CD8-positive, alpha-beta memory T cell (primary cell): ENCODE results near the gene NPAS2. TPM values are rescaled to one million over a fixed set of nuclear protein-coding genes. Genes with fewer than 3 reads are reported as not detected.

Source experiments
- CTCF ChIA-PET: fragments of 350-600 bp; sonication (Branson Sonifier 250); formaldehyde crosslinking; loops from one replicate; lab custom pipeline; 2021; ENCODE audit warnings: antibody characterized with exemption; lab: Charles Lee
- POLR2A ChIA-PET: fragments of 350-600 bp; sonication (Branson Sonifier 250); formaldehyde crosslinking; loops from one replicate; lab custom pipeline; 2021; ENCODE audit warnings: antibody characterized with exemption; lab: Charles Lee
- DNase-seq, 5 donors: peaks; one replicate each; pipeline versions ENCODE4 v3.0.0 to v3.0.0-alpha.2; 2020 to 2022; ENCODE audit warnings: mixed read lengths in 1 of 5
- H3K27ac ChIP-seq: one replicate; pipeline ENCODE4 v1.7.0; 2013; ENCODE audit warnings: low read depth, mild to moderate bottlenecking, low read length, moderate library complexity
- H3K27me3 ChIP-seq: 2 replicates; pipeline ENCODE4 v1.7.0; 2013; ENCODE audit warnings: low read length, mild to moderate bottlenecking; ENCODE audit not compliant: insufficient read depth, poor library complexity, severe bottlenecking
- H3K36me3 ChIP-seq: 2 replicates; pipeline ENCODE4 v1.7.0; 2013; ENCODE audit warnings: mild to moderate bottlenecking, low read length, moderate library complexity; ENCODE audit not compliant: insufficient read depth
- H3K4me1 ChIP-seq: 2 replicates; pipeline ENCODE4 v1.7.0; 2013; ENCODE audit warnings: mild to moderate bottlenecking, low read length, moderate library complexity; ENCODE audit not compliant: insufficient read depth
- H3K4me3 ChIP-seq: 2 replicates; pipeline ENCODE4 v1.7.0; 2013; ENCODE audit warnings: mild to moderate bottlenecking, low read length
- H3K9me3 ChIP-seq: 2 replicates; pipeline ENCODE4 v1.7.0; 2013; ENCODE audit warnings: mild to moderate bottlenecking, low read length
- H3K27ac Mint-ChIP-seq, 8 donors: one replicate each; pipeline ENCODE4 v1.8.0; 2020 to 2021; ENCODE audit warnings: mixed read lengths in 8 of 8, mild to moderate bottlenecking in 6 of 8, inconsistent platforms in 3 of 8, moderate library complexity in 3 of 8
- H3K27me3 Mint-ChIP-seq, 2 donors: one replicate each; pipeline ENCODE4 v1.8.0; 2020 to 2021; ENCODE audit warnings: mixed read lengths in 2 of 2, mild to moderate bottlenecking in 1 of 2, moderate library complexity in 1 of 2
- H3K36me3 Mint-ChIP-seq, 3 donors: one replicate each; pipeline ENCODE4 v1.8.0; 2020 to 2021; ENCODE audit warnings: mixed read lengths in 3 of 3, inconsistent platforms in 1 of 3, mild to moderate bottlenecking in 1 of 3
- H3K4me1 Mint-ChIP-seq, 3 donors: one replicate each; pipeline ENCODE4 v1.8.0; 2020 to 2021; ENCODE audit warnings: mixed read lengths in 3 of 3, inconsistent platforms in 1 of 3, mild to moderate bottlenecking in 1 of 3
- H3K4me3 Mint-ChIP-seq, 7 donors: one replicate each; pipeline ENCODE4 v1.8.0; 2020 to 2021; ENCODE audit warnings: mixed read lengths in 7 of 7, mild to moderate bottlenecking in 6 of 7, moderate library complexity in 4 of 7, inconsistent platforms in 2 of 7
- H3K9me3 Mint-ChIP-seq, 5 donors: one replicate each; pipeline ENCODE4 v1.8.0; 2020 to 2022; ENCODE audit warnings: mixed read lengths in 5 of 5, mild to moderate bottlenecking in 3 of 5, moderate library complexity in 2 of 5, inconsistent platforms in 1 of 5
- polyA plus RNA-seq: library from polyadenylated mRNA; unstranded; fragments of 300-500 nt; fragmentation: Illumina TruSeq; gene quantifications from one replicate; pipeline ENCODE4 v1.2.3, GENCODE V29; 2021
- total RNA-seq, 2 experiments: library from RNA; stranded (reverse); gene quantifications; one replicate each; pipeline ENCODE4 v1.2.3, GENCODE V29; 2021

Gene NPAS2
- total and polyA plus RNA-seq, 3 experiments from 2014 or later = 0.75 to 1.8 (median 1.1) TPM

DNA sequence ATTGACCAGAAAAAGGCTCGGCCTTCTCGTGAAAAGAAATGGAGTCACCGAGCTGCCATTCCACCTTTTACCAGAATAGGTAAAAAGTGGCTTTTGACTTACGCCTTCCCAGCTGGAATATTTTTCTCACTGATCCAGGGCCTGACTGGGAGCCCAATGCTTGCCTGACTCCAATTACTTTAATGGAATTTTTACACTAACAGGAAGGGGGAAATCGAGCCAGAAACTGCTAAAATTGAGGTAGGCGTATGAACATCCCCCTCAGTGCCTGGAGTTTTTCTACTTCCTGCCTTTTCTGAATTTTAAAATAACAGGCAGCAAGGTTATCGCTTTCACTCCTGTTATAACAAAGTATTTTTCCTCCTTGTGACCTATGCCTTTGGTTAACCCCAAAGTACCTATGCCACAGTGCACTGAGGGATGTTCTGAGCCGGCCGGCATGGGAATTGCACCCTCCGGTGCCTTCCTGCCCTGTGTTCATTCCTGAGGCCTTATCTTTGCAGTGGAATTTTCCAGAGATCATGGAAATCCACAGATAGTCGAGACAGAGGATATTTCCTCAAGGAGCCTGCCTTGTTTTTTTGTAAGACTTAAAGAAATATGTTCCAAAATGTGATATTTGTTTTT, 163.9 kb downstream of the NPAS2 start:
- H3K4me1 ChIP-seq = no peaks in the 10 kb centered on the region
- POLR2A ChIA-PET = no interaction called here
- Mint-ChIP-seq H3K27me3 (no peaks in the 10 kb centered on the region), H3K36me3 (peaks cover 0 to 2% (median 0%) of the 10 kb centered on the region in 3 donors), H3K4me3 (no peak overlapping the region), H3K4me1 (peaks cover 0 to 3% (median 2%) of the 10 kb centered on the region in 3 donors), H3K27ac (peak overlapping the region in 1 of 8 donors; percentile 51), H3K9me3 (no peaks in the 10 kb centered on the region)
- no peaks in the 10 kb centered on the region for H3K36me3 ChIP-seq
- no peaks in the 10 kb centered on the region for H3K27me3 ChIP-seq
- no peaks in the 10 kb centered on the region for H3K9me3 ChIP-seq
- H3K4me3 ChIP-seq = no peak overlapping the region
- no peak for DNase-seq
- no peak overlapping the region for H3K27ac ChIP-seq
- CTCF ChIA-PET = interaction anchor here (2.1 kb wide), 2 partner anchors 374 to 376 kb away, joined by 8 to 13 read pairs; no protein-coding TSS in a partner anchor

DNA sequence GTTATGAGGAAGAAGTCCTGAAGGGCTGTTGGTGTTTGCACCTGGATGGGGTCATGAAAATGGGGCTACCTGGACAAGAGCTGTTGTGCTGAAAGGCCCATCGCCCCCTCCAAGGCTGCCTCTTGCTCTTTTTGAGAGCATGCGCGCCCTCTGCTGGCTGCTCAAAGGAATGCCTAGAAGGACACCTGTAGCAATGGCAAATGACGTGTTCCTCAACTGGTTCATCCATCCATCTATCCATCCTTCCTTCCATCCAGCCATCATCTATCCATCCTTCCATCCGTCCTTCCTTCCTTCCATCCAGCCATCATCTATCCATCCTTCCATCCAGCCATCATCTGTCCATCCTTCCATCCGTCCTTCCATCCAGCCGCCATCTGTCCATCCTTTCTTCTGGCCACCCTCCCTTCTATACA, 165.0 kb downstream of the NPAS2 start:
- Histone ChIP-seq H3K4me1 (no peaks in the 10 kb centered on the region), H3K4me3 (no peak overlapping the region), H3K27me3 (no peaks in the 10 kb centered on the region), H3K36me3 (no peaks in the 10 kb centered on the region), H3K27ac (no peak overlapping the region), H3K9me3 (no peaks in the 10 kb centered on the region)
- peaks cover 0 to 2% (median 0%) of the 10 kb centered on the region in 3 donors for H3K36me3 Mint-ChIP-seq
- POLR2A ChIA-PET = no interaction called here
- peak overlapping the region in 2 of 8 donors; percentile 5 to 35 for H3K27ac Mint-ChIP-seq
- CTCF ChIA-PET = interaction anchor here (0.7 to 8.0 kb wide), 5 partner anchors 8 to 391 kb away, joined by 3 to 106 read pairs (median 3); no protein-coding TSS in a partner anchor
- peaks cover 0 to 3% (median 2%) of the 10 kb centered on the region in 3 donors for H3K4me1 Mint-ChIP-seq
- H3K9me3 Mint-ChIP-seq = no peaks in the 10 kb centered on the region
- peak overlapping the region in 1 of 7 donors; percentile 34 for H3K4me3 Mint-ChIP-seq
- DNase-seq = peak; percentile 57 to 84 (median 67)
- H3K27me3 Mint-ChIP-seq = no peaks in the 10 kb centered on the region

DNA sequence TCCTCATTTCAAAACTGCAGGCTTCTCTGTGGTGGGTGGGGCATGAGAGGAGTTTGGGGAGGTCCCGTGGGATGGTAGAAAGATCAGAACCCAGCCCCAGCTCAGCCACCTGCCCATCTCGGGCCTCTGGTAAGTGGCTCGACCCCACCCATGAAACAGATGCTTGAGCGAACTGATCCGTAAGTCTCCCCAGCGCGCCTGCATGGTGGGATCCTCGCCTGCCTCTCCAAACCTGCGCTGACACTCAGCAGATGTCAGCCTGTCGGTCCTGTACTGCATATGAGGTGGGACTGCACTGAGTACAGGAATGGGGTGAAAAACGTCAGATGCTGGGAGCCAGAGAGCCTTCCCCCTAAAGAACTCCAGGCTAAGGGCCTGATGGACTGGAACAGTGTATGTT, 166.2 kb downstream of the NPAS2 start:
- POLR2A ChIA-PET = no interaction called here

DNA sequence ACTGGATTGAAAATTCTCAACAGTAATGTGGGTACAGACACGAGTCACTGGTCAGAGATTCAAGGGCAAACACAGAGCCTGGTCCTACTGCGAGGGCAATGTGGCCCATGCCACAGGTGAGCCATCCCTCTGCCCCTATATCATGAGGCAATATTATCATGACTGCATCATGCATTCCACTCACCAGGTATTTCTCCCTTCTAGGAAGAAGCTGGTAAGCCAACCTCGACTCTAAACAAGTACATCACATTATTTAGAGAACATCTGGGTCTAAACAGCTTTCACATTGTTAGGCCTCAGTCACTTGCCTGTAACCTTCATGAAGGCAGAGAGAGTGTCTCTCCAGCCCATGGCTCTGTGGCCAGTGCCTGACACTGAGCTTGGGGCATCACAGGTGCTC, 167.6 kb downstream of the NPAS2 start:
- H3K4me1 Mint-ChIP-seq = peaks cover 0 to 3% (median 2%) of the 10 kb centered on the region in 3 donors
- Histone ChIP-seq H3K4me3 (no peak overlapping the region), H3K27ac (no peak overlapping the region), H3K9me3 (no peaks in the 10 kb centered on the region), H3K27me3 (no peaks in the 10 kb centered on the region), H3K36me3 (no peaks in the 10 kb centered on the region), H3K4me1 (no peaks in the 10 kb centered on the region)
- ChIA-PET CTCF (interaction anchor here (0.7 to 8.0 kb wide), 3 partner anchors 10 to 380 kb away, joined by 3 to 106 read pairs (median 5); partner anchors contain the start of gene RPL31), POLR2A (no interaction called here)
- H3K27me3 Mint-ChIP-seq = no peaks in the 10 kb centered on the region
- no peak overlapping the region for H3K4me3 Mint-ChIP-seq
- no peaks in the 10 kb centered on the region for H3K9me3 Mint-ChIP-seq
- no peaks in the 10 kb centered on the region for H3K36me3 Mint-ChIP-seq
- H3K27ac Mint-ChIP-seq = no peak overlapping the region
- no peak for DNase-seq

More for the DNA sequence above, 166.2 kb downstream of the NPAS2 start:
- CTCF ChIA-PET = interaction anchor here (0.5 to 8.0 kb wide), 3 partner anchors 379 to 415 kb away, joined by 3 to 106 read pairs (median 10); no protein-coding TSS in a partner anchor
- H3K36me3 Mint-ChIP-seq = peaks cover 0 to under 1% (median 0%) of the 10 kb centered on the region in 3 donors
- H3K27ac Mint-ChIP-seq = no peak overlapping the region
- Histone ChIP-seq H3K4me1 (no peaks in the 10 kb centered on the region), H3K9me3 (no peaks in the 10 kb centered on the region), H3K27ac (no peak overlapping the region), H3K27me3 (no peaks in the 10 kb centered on the region), H3K36me3 (no peaks in the 10 kb centered on the region), H3K4me3 (no peak overlapping the region)
- H3K4me1 Mint-ChIP-seq = peaks cover 0 to 3% (median 2%) of the 10 kb centered on the region in 3 donors
- DNase-seq = no peak
- no peaks in the 10 kb centered on the region for H3K9me3 Mint-ChIP-seq
- no peaks in the 10 kb centered on the region for H3K27me3 Mint-ChIP-seq
- H3K4me3 Mint-ChIP-seq = no peak overlapping the region

DNA sequence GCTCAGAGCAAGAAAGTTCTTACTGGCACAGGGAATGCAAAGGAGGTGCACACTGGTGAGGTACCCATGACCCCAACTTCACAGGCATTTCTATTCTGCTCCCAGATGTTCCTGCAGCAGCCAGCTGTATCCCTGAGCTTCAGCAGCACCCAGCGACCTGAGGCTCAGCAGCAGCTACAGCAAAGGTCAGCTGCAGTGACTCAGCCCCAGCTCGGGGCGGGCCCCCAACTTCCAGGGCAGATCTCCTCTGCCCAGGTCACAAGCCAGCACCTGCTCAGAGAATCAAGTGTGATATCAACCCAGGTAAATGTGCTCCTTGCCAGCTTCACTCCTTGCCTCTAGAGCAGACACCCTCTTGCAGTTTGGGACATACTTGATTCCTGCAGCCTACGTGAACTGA, 168.0 kb downstream of the NPAS2 start:
- no peak overlapping the region for H3K4me3 ChIP-seq
- no peaks in the 10 kb centered on the region for H3K27me3 ChIP-seq
- Mint-ChIP-seq H3K4me3 (no peak overlapping the region), H3K27ac (no peak overlapping the region), H3K9me3 (no peaks in the 10 kb centered on the region), H3K4me1 (peaks cover 0 to 3% (median 2%) of the 10 kb centered on the region in 3 donors), H3K36me3 (no peaks in the 10 kb centered on the region), H3K27me3 (no peaks in the 10 kb centered on the region)
- H3K36me3 ChIP-seq = no peaks in the 10 kb centered on the region
- H3K27ac ChIP-seq = no peak overlapping the region
- CTCF ChIA-PET = interaction anchor here (1.7 to 8.0 kb wide), 2 partner anchors 14 to 381 kb away, joined by 5 to 106 read pairs; partner anchors contain the start of gene RPL31
- no peaks in the 10 kb centered on the region for H3K9me3 ChIP-seq
- H3K4me1 ChIP-seq = no peaks in the 10 kb centered on the region
- no peak for DNase-seq
- POLR2A ChIA-PET = no interaction called here

DNA sequence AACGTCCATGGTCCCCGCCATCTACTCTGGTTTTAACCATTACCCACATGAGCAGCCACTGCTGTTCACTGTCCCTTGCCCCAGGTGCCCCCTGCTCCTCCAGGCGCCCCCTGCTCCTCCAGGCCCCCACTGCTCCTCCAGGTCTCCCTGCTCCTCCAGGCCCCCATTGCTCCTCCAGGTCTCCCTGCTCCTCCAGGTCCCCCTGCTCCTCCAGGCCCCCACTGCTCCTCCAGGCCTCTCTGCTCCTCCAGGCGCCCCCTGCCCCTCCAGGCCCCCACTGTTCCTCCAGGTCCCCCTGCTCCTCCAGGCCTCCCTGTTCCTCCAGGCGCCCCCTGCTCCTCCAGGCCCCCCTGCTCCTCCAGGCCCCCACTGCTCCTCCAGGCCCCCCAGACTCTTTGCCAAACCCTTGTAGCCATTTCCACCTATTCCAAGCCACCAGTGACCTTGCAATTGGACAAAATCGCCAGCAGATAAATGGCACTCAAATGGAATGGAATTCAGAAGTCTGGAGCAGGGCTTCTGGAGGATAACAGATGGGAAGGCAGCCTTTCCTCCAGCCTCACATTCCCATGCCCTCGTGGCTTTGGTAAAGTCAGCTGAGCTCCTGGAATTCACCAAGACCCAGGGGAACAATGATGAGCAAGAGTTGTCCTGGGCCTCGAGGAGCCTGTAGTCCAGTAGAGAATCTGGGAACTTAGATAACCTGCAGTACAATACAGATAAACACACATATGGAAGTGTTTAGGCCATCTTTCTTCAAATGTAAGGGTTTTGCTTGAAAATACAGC, 168.9 kb downstream of the NPAS2 start:
- no peaks in the 10 kb centered on the region for H3K36me3 Mint-ChIP-seq
- no peaks in the 10 kb centered on the region for H3K27me3 Mint-ChIP-seq
- Histone ChIP-seq H3K4me3 (no peak overlapping the region), H3K36me3 (no peaks in the 10 kb centered on the region), H3K9me3 (no peaks in the 10 kb centered on the region), H3K27me3 (no peaks in the 10 kb centered on the region), H3K27ac (no peak overlapping the region), H3K4me1 (no peaks in the 10 kb centered on the region)
- H3K27ac Mint-ChIP-seq = no peak overlapping the region
- ChIA-PET POLR2A (no interaction called here), CTCF (interaction anchor here (0.7 to 8.0 kb wide), 2 partner anchors 382 to 399 kb away, joined by 3 to 106 read pairs; no protein-coding TSS in a partner anchor)
- no peak overlapping the region for H3K4me3 Mint-ChIP-seq
- no peak for DNase-seq
- no peaks in the 10 kb centered on the region for H3K9me3 Mint-ChIP-seq
- peaks cover 0 to 3% (median 2%) of the 10 kb centered on the region in 3 donors for H3K4me1 Mint-ChIP-seq

DNA sequence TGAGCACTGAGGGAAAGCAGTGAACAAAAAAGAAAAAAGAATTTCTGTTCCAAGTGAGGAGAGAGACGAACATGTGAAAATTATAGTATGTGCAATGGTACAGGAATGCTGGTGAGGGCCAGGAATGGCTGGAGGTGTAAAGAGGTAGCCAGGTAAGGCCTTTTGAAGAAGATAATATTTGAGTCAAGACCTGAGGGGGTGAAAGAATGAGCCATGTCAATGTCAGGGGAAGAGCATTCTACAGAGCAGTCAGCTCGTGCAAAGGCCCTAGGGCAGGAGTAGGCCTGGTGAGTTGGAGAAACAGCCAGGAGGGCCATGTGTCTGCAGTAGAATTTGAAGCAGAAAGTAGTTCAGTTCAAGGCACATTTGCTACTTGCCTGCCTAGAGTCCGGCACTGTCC, 169.7 kb downstream of the NPAS2 start:
- Histone ChIP-seq H3K4me1 (no peaks in the 10 kb centered on the region), H3K36me3 (no peaks in the 10 kb centered on the region), H3K4me3 (no peak overlapping the region), H3K27me3 (no peaks in the 10 kb centered on the region), H3K27ac (no peak overlapping the region), H3K9me3 (no peaks in the 10 kb centered on the region)
- H3K4me1 Mint-ChIP-seq = peaks cover 0 to 3% (median 2%) of the 10 kb centered on the region in 3 donors
- ChIA-PET CTCF (interaction anchor here (0.7 to 8.0 kb wide), 2 partner anchors 383 to 400 kb away, joined by 3 to 106 read pairs; no protein-coding TSS in a partner anchor), POLR2A (no interaction called here)
- no peaks in the 10 kb centered on the region for H3K9me3 Mint-ChIP-seq
- H3K4me3 Mint-ChIP-seq = no peak overlapping the region
- no peak for DNase-seq
- no peaks in the 10 kb centered on the region for H3K36me3 Mint-ChIP-seq
- H3K27ac Mint-ChIP-seq = no peak overlapping the region
- H3K27me3 Mint-ChIP-seq = peaks cover 0 to 4% of the 10 kb centered on the region in 2 donors
